ENCODE results near the gene MEF2A.

DNA sequence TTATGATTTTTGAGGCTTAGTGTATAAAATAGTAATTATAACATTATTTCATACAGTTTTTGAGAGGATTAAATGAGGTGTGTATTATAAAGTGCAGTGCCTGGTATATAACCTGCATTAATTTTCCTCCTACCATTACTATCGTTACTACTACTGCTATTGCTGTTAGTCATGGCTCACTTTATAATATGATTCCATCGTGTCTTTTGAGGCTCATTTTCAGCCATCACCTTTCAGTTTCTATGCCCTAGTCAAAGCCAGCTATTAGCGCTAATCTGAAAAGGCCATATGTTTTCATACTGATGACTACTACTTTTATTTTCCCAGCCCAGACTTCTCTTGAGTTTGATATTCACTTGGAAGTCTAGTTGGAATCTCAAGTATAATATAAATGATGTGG is 5.5 kb downstream of the MEF2A start:
- TF ChIP-seq, protein P1, sequence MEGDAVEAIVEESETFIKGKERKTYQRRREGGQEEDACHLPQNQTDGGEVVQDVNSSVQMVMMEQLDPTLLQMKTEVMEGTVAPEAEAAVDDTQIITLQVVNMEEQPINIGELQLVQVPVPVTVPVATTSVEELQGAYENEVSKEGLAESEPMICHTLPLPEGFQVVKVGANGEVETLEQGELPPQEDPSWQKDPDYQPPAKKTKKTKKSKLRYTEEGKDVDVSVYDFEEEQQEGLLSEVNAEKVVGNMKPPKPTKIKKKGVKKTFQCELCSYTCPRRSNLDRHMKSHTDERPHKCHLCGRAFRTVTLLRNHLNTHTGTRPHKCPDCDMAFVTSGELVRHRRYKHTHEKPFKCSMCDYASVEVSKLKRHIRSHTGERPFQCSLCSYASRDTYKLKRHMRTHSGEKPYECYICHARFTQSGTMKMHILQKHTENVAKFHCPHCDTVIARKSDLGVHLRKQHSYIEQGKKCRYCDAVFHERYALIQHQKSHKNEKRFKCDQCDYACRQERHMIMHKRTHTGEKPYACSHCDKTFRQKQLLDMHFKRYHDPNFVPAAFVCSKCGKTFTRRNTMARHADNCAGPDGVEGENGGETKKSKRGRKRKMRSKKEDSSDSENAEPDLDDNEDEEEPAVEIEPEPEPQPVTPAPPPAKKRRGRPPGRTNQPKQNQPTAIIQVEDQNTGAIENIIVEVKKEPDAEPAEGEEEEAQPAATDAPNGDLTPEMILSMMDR (IDR thresholded peaks at IDR 0.05; ENCODE audit: borderline replicate concordance, extremely low read depth, low read length, poor library complexity, severe bottlenecking) = no peak
- TF ChIP-seq EZH2 (IDR thresholded peaks at IDR 0.05; ENCODE audit: borderline replicate concordance, low read depth, low read length, severe bottlenecking) = no peak
